H1 (cell line): ENCODE data around the gene UBE2E2. TPM values are rescaled to one million over a fixed set of nuclear protein-coding genes. Genes with fewer than 3 reads are reported as not detected.

Experiments
- CBX8 ChIP-seq: fragments of 300-800, 300-1000 bp; sonication (generic); IDR thresholded peaks from 2 replicates; pipeline ENCODE4 v1.7.1; 2016; ENCODE audit warnings: low read depth, low read length, borderline replicate concordance
- CHD7 ChIP-seq: fragments of 300-600 bp; sonication (generic); IDR thresholded peaks from 2 replicates; pipeline ENCODE4 v1.7.1; 2012; ENCODE audit warnings: low read length, moderate library complexity, mild to moderate bottlenecking, inconsistent platforms; ENCODE audit not compliant: insufficient replicate concordance
- FOSL1 ChIP-seq: IDR thresholded peaks from 2 replicates; pipeline ENCODE4 v1.6.1; 2011; ENCODE audit warnings: mild to moderate bottlenecking, low read depth, low read length, moderate library complexity; ENCODE audit not compliant: insufficient read depth
- polyA plus RNA-seq, 7 experiments: library from polyadenylated mRNA; depleted of rRNA in 3 of 7; stranded (reverse) in 5 of 7; unstranded in 2 of 7; fragments of >200 nt in 5 of 7; fragments of 200-250 nt in 2 of 7; gene quantifications; 1 replicate in 5 of 7; 2 replicates in 1 of 7; 4 replicates in 1 of 7; pipeline versions ENCODE4 v1.2.1 to v1.2.3, GENCODE V29; 2011 to 2013; ENCODE audit warnings: missing spikeins in 2 of 7, mixed read lengths in 2 of 7
- total RNA-seq: library from RNA; stranded (reverse); fragmentation: NEBNext Ultra II Directional; extraction: Animal tissue kit (Norgen Biotek cat#: 25700); gene quantifications from 2 replicates; pipeline ENCODE4 v1.2.1, GENCODE V29; 2021

Gene UBE2E2
- total and polyA plus RNA-seq, 2 of the 8 experiments (the other 6 are each of a cell fraction or from before 2014, with no cell fraction given), result 57.6 to 70.6 TPM

GRCh38 chr3:23252122-23252521, 49.0 kb downstream of the UBE2E2 start (continued):
- TF ChIP-seq CHD7 (no peak), CBX8 (no peak), FOSL1 (no peak)
